ENCODE measurements around the gene PIP4K2B. TPM values are rescaled to one million over a fixed set of nuclear protein-coding genes. Genes with fewer than 3 reads are reported as not detected.

Gene PIP4K2B
- total and polyA plus RNA-seq, 9 of the 15 experiments (the other 6 are each of a cell fraction or from before 2014, with no cell fraction given) = 3.7 to 29.9 (median 23.0) TPM

DNA sequence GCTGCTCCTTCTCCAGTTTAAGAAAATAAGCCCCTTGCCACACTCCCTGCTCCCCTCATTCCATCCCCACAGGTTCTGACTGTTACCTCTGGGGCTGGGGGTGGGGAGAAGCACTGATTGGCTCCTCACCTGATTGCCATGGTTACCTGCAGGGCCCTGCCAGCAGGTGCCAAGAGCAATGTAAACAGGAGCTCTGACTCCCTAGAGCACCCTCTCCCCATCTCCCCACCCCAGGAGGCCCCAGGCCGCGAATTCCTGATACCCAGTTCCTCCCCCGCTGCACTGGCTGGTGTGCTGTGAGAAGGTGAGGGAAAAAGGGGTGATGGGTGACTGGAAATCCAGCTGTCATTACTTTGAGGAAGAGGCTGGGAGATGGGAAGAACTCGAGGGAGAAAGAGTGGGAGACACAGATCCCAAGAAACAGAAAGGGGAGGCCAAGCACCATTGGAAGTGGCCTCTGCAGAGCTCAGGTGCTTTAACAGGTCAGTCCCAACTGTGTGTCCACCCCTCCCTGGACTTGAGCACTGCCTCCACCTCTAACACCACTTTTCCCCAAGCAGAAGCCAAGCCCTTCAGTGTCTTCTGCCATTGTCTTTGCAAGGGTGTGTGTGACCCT is 55.7 kb downstream of the PIP4K2B start (continued):
- TF ChIP-seq, protein P1, sequence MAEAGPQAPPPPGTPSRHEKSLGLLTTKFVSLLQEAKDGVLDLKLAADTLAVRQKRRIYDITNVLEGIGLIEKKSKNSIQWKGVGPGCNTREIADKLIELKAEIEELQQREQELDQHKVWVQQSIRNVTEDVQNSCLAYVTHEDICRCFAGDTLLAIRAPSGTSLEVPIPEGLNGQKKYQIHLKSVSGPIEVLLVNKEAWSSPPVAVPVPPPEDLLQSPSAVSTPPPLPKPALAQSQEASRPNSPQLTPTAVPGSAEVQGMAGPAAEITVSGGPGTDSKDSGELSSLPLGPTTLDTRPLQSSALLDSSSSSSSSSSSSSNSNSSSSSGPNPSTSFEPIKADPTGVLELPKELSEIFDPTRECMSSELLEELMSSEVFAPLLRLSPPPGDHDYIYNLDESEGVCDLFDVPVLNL (CRISPR knock-in tag; IDR thresholded peaks at IDR 0.05; ENCODE audit: low read depth) = no peak

- no TSS peak for BruUV-seq (replicated peaks)
- Histone ChIP-seq H3K9me1 (ENCODE audit: control insufficient read depth, insufficient read depth, low read length) (peaks cover 7% of the 10 kb centered on the region), H3K4me1 (replicated peaks in 1 of 2; ENCODE audit: control insufficient read depth in 2 of 2, insufficient read depth in 2 of 2, low read length in 2 of 2) (peaks cover 19 to 40% of the 10 kb centered on the region in 2 experiments), H4K20me1 (replicated peaks; ENCODE audit: control insufficient read depth, insufficient read depth, low read length) (peaks cover 13% of the 10 kb centered on the region), H3K9me3 (replicated peaks; ENCODE audit: control insufficient read depth, insufficient read depth, low read depth, low read length) (no peaks in the 10 kb centered on the region), H3K27ac (ENCODE audit: extremely low read depth, low read depth, low read length) (no peak overlapping the region; the same call in 2 of the 3 replicates), H3K79me2 (ENCODE audit: control insufficient read depth, insufficient read depth, low read length) (peaks cover 59% of the 10 kb centered on the region), H3K9ac (ENCODE audit: insufficient read depth in 1 of 2, low read depth in 2 of 2, low read length in 2 of 2) (0 out of 4 replicates have a peak overlapping the region, but pooled peaks of 1 of the 2 experiments have one; percentile 1), H3K4me3 (no peak overlapping the region), H2AFZ (ENCODE audit: low read depth, low read length) (no peak overlapping the region), H3K27me3 (ENCODE audit: control insufficient read depth in 2 of 2, insufficient read depth in 2 of 2, low read length in 2 of 2) (no peaks in the 10 kb centered on the region), H3K4me2 (ENCODE audit: insufficient read depth, low read length) (no peak overlapping the region), H3K36me3 (ENCODE audit: control insufficient read depth, insufficient read depth, low read length) (peaks cover 38% of the 10 kb centered on the region; the same call in 2 of the 3 replicates)
- POLR2A ChIA-PET = interaction anchor here (1.6 kb wide), 1 partner anchor 11 kb away, joined by 6 read pairs; no protein-coding TSS in a partner anchor
- 72% methylated on average over 19 of the region's 22 CpGs for WGBS (ENCODE audit: insufficient coverage, low coverage, missing lambda C conversion rate)
- DNase-seq (ENCODE audit: extremely low read depth in 1 of 4, low spot score in 3 of 4) (no peak), ATAC-seq (no peak), FAIRE-seq (no peak)
- CTCF ChIA-PET (ENCODE audit: low intra/inter-chr PET ratio) = no interaction called here
- intact Hi-C loops (cut with micrococcal nuclease) (no loop called here), in situ Hi-C loops (cut with MboI) (no loop called here)
- peak; percentile 78 for TF ChIP-seq PKNOX1 (IDR thresholded peaks at IDR 0.05)
- TF ChIP-seq, protein P2, sequence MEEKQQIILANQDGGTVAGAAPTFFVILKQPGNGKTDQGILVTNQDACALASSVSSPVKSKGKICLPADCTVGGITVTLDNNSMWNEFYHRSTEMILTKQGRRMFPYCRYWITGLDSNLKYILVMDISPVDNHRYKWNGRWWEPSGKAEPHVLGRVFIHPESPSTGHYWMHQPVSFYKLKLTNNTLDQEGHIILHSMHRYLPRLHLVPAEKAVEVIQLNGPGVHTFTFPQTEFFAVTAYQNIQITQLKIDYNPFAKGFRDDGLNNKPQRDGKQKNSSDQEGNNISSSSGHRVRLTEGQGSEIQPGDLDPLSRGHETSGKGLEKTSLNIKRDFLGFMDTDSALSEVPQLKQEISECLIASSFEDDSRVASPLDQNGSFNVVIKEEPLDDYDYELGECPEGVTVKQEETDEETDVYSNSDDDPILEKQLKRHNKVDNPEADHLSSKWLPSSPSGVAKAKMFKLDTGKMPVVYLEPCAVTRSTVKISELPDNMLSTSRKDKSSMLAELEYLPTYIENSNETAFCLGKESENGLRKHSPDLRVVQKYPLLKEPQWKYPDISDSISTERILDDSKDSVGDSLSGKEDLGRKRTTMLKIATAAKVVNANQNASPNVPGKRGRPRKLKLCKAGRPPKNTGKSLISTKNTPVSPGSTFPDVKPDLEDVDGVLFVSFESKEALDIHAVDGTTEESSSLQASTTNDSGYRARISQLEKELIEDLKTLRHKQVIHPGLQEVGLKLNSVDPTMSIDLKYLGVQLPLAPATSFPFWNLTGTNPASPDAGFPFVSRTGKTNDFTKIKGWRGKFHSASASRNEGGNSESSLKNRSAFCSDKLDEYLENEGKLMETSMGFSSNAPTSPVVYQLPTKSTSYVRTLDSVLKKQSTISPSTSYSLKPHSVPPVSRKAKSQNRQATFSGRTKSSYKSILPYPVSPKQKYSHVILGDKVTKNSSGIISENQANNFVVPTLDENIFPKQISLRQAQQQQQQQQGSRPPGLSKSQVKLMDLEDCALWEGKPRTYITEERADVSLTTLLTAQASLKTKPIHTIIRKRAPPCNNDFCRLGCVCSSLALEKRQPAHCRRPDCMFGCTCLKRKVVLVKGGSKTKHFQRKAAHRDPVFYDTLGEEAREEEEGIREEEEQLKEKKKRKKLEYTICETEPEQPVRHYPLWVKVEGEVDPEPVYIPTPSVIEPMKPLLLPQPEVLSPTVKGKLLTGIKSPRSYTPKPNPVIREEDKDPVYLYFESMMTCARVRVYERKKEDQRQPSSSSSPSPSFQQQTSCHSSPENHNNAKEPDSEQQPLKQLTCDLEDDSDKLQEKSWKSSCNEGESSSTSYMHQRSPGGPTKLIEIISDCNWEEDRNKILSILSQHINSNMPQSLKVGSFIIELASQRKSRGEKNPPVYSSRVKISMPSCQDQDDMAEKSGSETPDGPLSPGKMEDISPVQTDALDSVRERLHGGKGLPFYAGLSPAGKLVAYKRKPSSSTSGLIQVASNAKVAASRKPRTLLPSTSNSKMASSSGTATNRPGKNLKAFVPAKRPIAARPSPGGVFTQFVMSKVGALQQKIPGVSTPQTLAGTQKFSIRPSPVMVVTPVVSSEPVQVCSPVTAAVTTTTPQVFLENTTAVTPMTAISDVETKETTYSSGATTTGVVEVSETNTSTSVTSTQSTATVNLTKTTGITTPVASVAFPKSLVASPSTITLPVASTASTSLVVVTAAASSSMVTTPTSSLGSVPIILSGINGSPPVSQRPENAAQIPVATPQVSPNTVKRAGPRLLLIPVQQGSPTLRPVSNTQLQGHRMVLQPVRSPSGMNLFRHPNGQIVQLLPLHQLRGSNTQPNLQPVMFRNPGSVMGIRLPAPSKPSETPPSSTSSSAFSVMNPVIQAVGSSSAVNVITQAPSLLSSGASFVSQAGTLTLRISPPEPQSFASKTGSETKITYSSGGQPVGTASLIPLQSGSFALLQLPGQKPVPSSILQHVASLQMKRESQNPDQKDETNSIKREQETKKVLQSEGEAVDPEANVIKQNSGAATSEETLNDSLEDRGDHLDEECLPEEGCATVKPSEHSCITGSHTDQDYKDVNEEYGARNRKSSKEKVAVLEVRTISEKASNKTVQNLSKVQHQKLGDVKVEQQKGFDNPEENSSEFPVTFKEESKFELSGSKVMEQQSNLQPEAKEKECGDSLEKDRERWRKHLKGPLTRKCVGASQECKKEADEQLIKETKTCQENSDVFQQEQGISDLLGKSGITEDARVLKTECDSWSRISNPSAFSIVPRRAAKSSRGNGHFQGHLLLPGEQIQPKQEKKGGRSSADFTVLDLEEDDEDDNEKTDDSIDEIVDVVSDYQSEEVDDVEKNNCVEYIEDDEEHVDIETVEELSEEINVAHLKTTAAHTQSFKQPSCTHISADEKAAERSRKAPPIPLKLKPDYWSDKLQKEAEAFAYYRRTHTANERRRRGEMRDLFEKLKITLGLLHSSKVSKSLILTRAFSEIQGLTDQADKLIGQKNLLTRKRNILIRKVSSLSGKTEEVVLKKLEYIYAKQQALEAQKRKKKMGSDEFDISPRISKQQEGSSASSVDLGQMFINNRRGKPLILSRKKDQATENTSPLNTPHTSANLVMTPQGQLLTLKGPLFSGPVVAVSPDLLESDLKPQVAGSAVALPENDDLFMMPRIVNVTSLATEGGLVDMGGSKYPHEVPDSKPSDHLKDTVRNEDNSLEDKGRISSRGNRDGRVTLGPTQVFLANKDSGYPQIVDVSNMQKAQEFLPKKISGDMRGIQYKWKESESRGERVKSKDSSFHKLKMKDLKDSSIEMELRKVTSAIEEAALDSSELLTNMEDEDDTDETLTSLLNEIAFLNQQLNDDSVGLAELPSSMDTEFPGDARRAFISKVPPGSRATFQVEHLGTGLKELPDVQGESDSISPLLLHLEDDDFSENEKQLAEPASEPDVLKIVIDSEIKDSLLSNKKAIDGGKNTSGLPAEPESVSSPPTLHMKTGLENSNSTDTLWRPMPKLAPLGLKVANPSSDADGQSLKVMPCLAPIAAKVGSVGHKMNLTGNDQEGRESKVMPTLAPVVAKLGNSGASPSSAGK (IDR thresholded peaks at IDR 0.05) = no peak
Observed at GRCh38 chr17:38742411-38743308, 56.7 kb downstream of the PIP4K2B start.
